ENCODE data around the gene PMEPA1.

The PMEPA1 gene

GRCh38 chr20:57605045-57605444 is 104.8 kb downstream of the PMEPA1 start:
- TF ChIP-seq, protein P1, sequence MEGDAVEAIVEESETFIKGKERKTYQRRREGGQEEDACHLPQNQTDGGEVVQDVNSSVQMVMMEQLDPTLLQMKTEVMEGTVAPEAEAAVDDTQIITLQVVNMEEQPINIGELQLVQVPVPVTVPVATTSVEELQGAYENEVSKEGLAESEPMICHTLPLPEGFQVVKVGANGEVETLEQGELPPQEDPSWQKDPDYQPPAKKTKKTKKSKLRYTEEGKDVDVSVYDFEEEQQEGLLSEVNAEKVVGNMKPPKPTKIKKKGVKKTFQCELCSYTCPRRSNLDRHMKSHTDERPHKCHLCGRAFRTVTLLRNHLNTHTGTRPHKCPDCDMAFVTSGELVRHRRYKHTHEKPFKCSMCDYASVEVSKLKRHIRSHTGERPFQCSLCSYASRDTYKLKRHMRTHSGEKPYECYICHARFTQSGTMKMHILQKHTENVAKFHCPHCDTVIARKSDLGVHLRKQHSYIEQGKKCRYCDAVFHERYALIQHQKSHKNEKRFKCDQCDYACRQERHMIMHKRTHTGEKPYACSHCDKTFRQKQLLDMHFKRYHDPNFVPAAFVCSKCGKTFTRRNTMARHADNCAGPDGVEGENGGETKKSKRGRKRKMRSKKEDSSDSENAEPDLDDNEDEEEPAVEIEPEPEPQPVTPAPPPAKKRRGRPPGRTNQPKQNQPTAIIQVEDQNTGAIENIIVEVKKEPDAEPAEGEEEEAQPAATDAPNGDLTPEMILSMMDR (IDR thresholded peaks at IDR 0.05; ENCODE audit: low read depth, low read length, missing control alignments) = no peak
- DNase-seq (ENCODE audit: extremely low read depth, low read depth) = no peak
- H3K4me3 ChIP-seq (replicated peaks; ENCODE audit: low read depth, low read length) = no peak overlapping the region

DNA sequence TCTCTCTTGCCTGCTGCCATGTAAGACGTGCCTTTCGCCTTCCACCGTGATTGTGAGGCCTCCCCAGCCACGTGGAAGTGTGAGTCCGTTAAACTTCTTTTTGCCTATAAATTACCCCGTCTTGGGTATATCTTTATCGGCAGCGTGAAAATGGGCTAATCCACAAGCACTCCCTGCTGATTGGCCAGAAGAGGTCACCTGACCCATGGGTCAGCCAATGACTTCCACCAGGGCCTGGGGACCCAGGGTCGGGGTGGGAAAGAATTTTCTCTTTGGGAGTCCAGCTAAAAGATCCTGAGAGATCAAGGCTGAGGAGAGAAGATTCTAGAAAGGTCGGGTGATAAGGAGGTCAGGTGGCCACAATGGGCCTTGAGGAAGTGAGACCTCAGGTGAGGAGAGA is 106.7 kb downstream of the PMEPA1 start:
- H3K4me3 ChIP-seq (replicated peaks; ENCODE audit: low read depth, low read length) = no peak overlapping the region
- DNase-seq (ENCODE audit: extremely low read depth, low read depth) = no peak
- TF ChIP-seq, protein P1 (IDR thresholded peaks at IDR 0.05; ENCODE audit: low read depth, low read length, missing control alignments) = no peak

DNA sequence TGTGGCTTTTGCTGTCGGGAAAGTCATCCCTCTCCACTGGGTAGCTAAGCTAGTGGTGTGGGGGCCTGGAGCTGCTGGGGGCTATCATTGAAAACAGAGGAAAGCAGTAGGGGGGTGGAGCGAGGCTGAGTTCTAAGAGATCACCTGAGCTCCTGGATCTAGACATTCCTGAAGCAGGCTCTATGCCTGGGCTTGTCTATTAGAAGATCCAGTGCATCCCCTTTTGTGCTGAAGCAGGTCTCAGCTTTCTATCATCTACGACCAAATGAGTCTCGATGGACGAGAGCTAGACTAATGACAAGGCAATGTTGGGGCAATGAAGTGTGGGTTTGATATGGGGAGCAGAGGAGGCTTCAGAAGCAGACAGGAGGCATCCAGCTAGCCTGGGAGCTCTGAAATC is 108.1 kb downstream of the PMEPA1 start:
- H3K4me3 ChIP-seq (replicated peaks; ENCODE audit: low read depth, low read length) = no peak overlapping the region
- no peak for DNase-seq (ENCODE audit: extremely low read depth, low read depth)
- TF ChIP-seq, protein P1 (IDR thresholded peaks at IDR 0.05; ENCODE audit: low read depth, low read length, missing control alignments) = no peak

DNA sequence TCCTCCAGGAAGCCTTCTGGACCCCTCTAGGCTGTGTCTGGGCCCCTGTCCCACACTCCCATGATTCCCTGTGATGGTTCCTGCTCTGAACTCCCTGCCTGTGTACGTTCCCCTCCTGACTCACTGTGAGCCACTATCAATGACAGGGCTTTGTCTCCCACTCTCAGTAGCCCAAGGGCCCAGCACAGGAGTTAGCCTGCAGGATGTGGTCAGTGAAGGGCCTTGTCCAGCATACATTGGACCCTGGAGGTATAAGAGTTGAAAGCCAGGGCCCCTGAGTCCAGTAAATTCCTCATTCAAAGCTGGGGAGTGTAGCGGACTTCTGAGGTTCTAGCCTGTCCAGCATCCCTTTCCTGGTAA is 108.6 kb downstream of the PMEPA1 start:
- TF ChIP-seq, protein P1 (IDR thresholded peaks at IDR 0.05; ENCODE audit: low read depth, low read length, missing control alignments) = no peak
- no peak for DNase-seq (ENCODE audit: extremely low read depth, low read depth)
- no peak overlapping the region for H3K4me3 ChIP-seq (replicated peaks; ENCODE audit: low read depth, low read length)

GRCh38 chr20:57600320-57601210 is 109.2 kb downstream of the PMEPA1 start:
- no peak for DNase-seq (ENCODE audit: extremely low read depth, low read depth)
- no peak overlapping the region for H3K4me3 ChIP-seq (replicated peaks; ENCODE audit: low read depth, low read length)
- TF ChIP-seq, protein P1 (IDR thresholded peaks at IDR 0.05; ENCODE audit: low read depth, low read length, missing control alignments) = no peak

DNA sequence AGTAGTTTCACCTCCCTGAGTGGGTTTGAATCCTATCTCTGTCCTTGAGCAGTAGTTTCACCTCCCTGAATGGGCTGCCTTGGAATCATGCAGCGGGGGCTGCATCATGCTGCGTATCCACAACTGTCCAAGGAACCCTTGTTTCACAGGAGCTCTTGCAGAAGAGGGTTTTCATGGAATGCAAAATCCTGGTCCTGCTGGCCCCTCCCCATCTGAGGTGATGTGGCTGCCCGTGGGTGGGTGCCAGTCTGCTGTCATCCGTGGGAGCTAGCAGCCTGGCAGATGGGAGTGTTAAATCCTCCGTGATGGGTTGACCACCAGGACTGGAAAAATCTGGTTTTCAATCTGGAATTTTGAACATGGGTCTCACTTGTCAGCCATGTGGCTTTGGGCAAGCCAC is 111.3 kb downstream of the PMEPA1 start:
- TF ChIP-seq, protein P1 (IDR thresholded peaks at IDR 0.05; ENCODE audit: low read depth, low read length, missing control alignments) = no peak
- H3K4me3 ChIP-seq (replicated peaks; ENCODE audit: low read depth, low read length) = no peak overlapping the region
- DNase-seq (ENCODE audit: extremely low read depth, low read depth) = no peak
